ENCODE results near the gene KIFC3.
"Not testable (repeated sequence)": the region's sequence is repeated elsewhere in the genome, so short reads cannot be mapped to it uniquely, and the experiment has no call there.

The KIFC3 gene

DNA sequence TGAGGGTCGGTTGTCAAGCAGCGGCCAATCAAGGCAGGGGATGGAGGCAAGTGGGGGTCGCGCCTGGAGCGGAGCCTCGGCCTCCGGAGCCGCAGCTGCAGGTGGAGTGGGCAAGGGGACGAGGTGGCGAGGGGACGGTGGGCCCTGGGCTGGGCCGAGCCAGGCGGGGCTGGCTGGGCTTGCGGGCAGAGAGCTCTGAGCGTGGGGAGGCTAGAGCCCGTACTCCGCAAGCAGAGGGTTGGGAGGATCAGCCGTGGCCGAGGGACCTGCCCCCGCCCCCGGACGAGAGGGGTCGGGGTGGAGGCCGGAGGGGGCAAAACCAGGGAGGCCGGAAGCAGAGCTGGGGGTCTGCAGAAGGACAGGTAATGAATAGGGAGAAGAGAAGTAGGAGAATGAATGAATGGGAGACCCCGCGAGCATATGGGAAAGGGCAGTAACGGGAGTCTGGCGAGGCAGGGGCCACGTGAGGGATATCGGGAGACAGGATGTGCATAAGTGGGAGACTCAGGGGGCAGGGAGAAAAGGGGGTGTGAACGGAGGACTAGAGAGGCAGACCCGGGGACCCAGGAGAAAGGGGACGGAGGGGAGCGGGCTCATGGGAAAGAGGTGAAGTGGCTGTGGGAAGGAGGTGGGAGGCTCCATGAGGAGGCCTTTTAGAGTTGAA is 66.4 kb downstream of the KIFC3 start, which contains the start of gene KATNB1:
TSS of gene KATNB1 (plus strand) at position 16 of the 664 bp plus-strand sequence. CDS start 1,474 bp downstream, outside the sequence.
- Mint-ChIP-seq H3K9me3 (peaks cover 2% of the 10 kb centered on the region), H3K36me3 (peaks cover 3% of the 10 kb centered on the region), H3K27me3 (no peaks in the 10 kb centered on the region), H3K4me1 (peaks cover 12% of the 10 kb centered on the region), H3K4me3 (peak within 1 kb of the TSS; percentile 92), H3K27ac (peak within 1 kb of the TSS; percentile 86)
- no peak for DNase-seq (ENCODE audit: low spot score in 2 of 2)
- peak; percentile 18 for ATAC-seq (ENCODE audit: low read depth)

GRCh38 chr16:57734925-57735754 is 67.2 kb downstream of the KIFC3 start:
- Mint-ChIP-seq H3K4me3 (peak overlapping the region; percentile 92), H3K4me1 (peaks cover 12% of the 10 kb centered on the region), H3K36me3 (peaks cover 3% of the 10 kb centered on the region), H3K27ac (peak overlapping the region; percentile 86), H3K27me3 (no peaks in the 10 kb centered on the region), H3K9me3 (peaks cover 2% of the 10 kb centered on the region)
- peak; percentile 84 for ATAC-seq (ENCODE audit: low read depth)
- DNase-seq (ENCODE audit: low spot score in 2 of 2) = peak; percentile 91 to 95

GRCh38 chr16:57734308-57734924 is 67.9 kb downstream of the KIFC3 start:
- no peaks in the 10 kb centered on the region for H3K27me3 Mint-ChIP-seq
- H3K36me3 Mint-ChIP-seq = peaks cover 3% of the 10 kb centered on the region
- peaks cover 6% of the 10 kb centered on the region for H3K9me3 Mint-ChIP-seq
- peak overlapping the region; percentile 86 for H3K27ac Mint-ChIP-seq
- peak overlapping the region; percentile 92 for H3K4me3 Mint-ChIP-seq
- DNase-seq (ENCODE audit: low spot score in 2 of 2) = no peak
- H3K4me1 Mint-ChIP-seq = peaks cover 12% of the 10 kb centered on the region
- ATAC-seq (ENCODE audit: low read depth) = no peak

GRCh38 chr16:57732714-57733113 is 69.6 kb downstream of the KIFC3 start:
- peaks cover 12% of the 10 kb centered on the region for H3K9me3 Mint-ChIP-seq
- H3K4me1 Mint-ChIP-seq = peaks cover 12% of the 10 kb centered on the region
- peaks cover 5% of the 10 kb centered on the region for H3K36me3 Mint-ChIP-seq
- peaks cover 4% of the 10 kb centered on the region for H3K27me3 Mint-ChIP-seq
- no peak for ATAC-seq (ENCODE audit: low read depth)
- no peak overlapping the region for H3K27ac Mint-ChIP-seq
- no peak for DNase-seq (ENCODE audit: low spot score in 2 of 2)
- H3K4me3 Mint-ChIP-seq = no peak overlapping the region

DNA sequence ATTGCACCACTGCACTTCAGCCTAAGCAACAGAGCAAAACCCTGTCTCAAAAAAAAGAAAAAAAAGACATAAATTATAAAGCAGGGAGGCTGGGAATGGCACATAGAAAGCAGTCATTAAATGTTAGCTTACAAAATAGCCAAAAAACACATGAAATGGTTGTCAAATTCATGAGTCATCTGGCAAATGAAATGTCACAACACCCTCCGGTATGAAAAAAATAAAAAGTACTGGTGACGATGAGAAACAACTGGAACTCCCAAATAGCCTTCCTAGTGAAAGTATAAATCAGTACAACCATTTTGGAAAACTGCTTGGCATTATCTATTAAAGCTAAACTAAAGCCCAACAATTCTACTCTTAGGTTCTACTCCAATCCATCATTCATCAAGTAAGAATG is 70.3 kb downstream of the KIFC3 start:
- H3K4me1 Mint-ChIP-seq = peaks cover 12% of the 10 kb centered on the region
- no peak for DNase-seq (ENCODE audit: low spot score in 2 of 2)
- peaks cover 5% of the 10 kb centered on the region for H3K36me3 Mint-ChIP-seq
- ATAC-seq (ENCODE audit: low read depth) = no peak
- H3K27ac Mint-ChIP-seq = no peak overlapping the region
- peaks cover 12% of the 10 kb centered on the region for H3K9me3 Mint-ChIP-seq
- H3K27me3 Mint-ChIP-seq = peaks cover 4% of the 10 kb centered on the region
- no peak overlapping the region for H3K4me3 Mint-ChIP-seq

GRCh38 chr16:57730771-57731730 is 71.2 kb downstream of the KIFC3 start:
- Mint-ChIP-seq H3K4me1 (peaks cover 4% of the 10 kb centered on the region), H3K9me3 (peaks cover 12% of the 10 kb centered on the region), H3K27ac (no peak overlapping the region), H3K36me3 (peaks cover 5% of the 10 kb centered on the region), H3K4me3 (no peak overlapping the region), H3K27me3 (peaks cover 4% of the 10 kb centered on the region)
- DNase-seq (ENCODE audit: low spot score in 2 of 2) (no peak), ATAC-seq (ENCODE audit: low read depth) (no peak)

DNA sequence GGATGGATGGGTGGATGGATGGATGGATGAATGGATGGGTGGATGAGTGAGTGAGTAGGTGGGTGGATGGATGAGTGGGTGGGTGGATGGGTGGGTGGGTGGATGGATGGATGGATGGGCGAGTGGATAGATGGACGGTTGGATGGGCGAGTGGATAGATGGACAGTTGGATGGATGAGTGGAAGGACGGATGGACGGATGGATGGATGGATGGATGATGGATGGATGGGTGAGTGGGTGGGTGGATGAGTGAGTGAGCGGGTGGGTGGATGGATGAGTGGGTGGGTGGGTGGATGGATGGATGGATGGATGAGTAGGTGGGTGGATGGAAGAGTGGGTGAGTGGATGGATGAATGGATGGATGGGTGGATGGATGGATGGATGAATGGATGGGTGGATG is 72.4 kb downstream of the KIFC3 start:
- DNase-seq (ENCODE audit: low spot score in 2 of 2); ATAC-seq (ENCODE audit: low read depth); H3K27me3 Mint-ChIP-seq; H3K27ac Mint-ChIP-seq; H3K36me3 Mint-ChIP-seq; H3K4me1 Mint-ChIP-seq; H3K4me3 Mint-ChIP-seq: not testable (repeated sequence)
- peaks cover 12% of the 10 kb centered on the region for H3K9me3 Mint-ChIP-seq

DNA sequence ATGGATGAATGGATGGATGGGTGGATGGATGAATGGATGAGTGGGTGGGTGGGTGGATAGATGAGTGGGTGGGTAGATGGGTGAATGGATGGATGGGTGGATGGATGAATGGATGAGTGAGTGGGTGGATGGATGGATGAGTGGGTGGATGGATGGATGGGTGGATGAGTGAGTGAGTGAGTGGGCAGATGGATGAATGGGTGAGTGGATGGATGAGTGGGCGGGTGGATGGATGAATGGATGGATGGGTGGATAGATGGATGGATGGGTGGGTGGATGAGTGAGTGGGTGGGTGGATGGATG is 73.2 kb downstream of the KIFC3 start:
- DNase-seq (ENCODE audit: low spot score in 2 of 2) = no peak
- peaks cover 5% of the 10 kb centered on the region for H3K36me3 Mint-ChIP-seq
- H3K9me3 Mint-ChIP-seq = peaks cover 12% of the 10 kb centered on the region
- ATAC-seq (ENCODE audit: low read depth) = no peak
- peaks cover 4% of the 10 kb centered on the region for H3K27me3 Mint-ChIP-seq
- H3K4me1 Mint-ChIP-seq = peaks cover 7% of the 10 kb centered on the region
- H3K27ac Mint-ChIP-seq = no peak overlapping the region
- H3K4me3 Mint-ChIP-seq = no peak overlapping the region

DNA sequence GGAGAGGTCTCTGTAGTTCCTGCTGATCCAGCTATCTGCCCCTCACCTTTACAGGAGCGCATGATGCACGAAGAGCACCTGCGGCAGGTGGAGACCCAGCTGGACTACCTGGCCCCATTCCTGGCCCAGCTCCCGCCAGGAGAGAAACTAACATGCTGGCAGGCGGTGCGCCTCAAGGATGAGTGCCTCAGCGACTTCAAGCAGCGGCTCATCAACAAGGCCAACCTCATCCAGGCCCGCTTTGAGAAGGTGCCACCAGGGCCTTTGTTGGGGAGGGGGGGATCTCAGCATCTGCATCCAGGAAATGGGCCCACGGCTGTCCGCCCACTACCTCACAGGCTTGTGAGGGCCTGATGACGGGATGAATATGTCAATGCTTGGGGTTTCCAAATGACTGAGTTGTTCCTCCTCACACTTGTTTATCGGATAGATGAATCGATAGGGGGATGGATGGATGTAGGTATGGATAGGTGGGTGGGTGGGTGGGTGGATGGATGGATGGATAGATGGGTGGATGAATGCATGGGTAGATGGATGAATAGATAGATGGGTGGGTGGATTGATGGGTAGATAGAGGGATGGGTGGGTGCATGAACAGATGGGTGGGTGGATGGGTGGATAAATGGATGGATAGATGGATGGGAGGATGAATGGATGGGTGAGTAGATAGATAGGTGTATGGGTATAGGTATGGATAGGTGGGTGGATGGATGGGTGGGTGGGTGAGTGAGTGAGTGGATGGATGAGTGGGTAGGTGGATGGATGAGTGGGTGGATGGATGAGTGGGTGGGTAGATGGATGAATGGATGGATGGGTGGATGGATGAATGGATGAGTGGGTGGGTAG is 73.7 kb downstream of the KIFC3 start:
- ATAC-seq (ENCODE audit: low read depth) = no peak
- peaks cover 5% of the 10 kb centered on the region for H3K36me3 Mint-ChIP-seq
- no peak overlapping the region for H3K27ac Mint-ChIP-seq
- H3K9me3 Mint-ChIP-seq = peaks cover 12% of the 10 kb centered on the region
- no peak overlapping the region for H3K4me3 Mint-ChIP-seq
- peaks cover 7% of the 10 kb centered on the region for H3K4me1 Mint-ChIP-seq
- peaks cover 4% of the 10 kb centered on the region for H3K27me3 Mint-ChIP-seq
- DNase-seq (ENCODE audit: low spot score in 2 of 2) = no peak

DNA sequence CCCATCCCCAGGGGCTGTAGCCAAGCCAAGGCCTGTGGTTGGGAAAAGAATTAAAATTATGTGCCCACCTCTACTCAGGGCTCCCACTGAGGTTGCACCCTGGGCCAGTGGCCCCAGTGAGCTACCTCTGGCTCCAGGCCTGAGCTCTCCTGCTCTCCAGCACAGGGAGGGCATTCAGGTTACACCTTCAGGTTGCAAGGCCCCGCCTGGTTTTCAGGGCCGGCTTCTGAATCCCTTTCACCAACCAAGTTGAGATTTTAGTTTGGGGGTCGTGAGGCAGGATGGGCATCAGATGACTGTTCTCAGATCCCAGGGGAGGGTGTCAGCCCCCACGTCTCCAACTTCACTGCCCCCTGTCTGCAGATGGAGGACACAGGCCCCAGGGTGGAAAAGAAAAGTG is 74.7 kb downstream of the KIFC3 start:
- H3K4me1 Mint-ChIP-seq = peaks cover 7% of the 10 kb centered on the region

GRCh38 chr16:57726433-57726947 is 75.8 kb downstream of the KIFC3 start:
- H3K4me1 Mint-ChIP-seq = peaks cover 7% of the 10 kb centered on the region
- ATAC-seq (ENCODE audit: low read depth) (no peak), DNase-seq (ENCODE audit: low spot score in 2 of 2) (no peak)
- H3K27me3 Mint-ChIP-seq = peaks cover 4% of the 10 kb centered on the region
- H3K27ac Mint-ChIP-seq = no peak overlapping the region
- no peak overlapping the region for H3K4me3 Mint-ChIP-seq
- peaks cover 10% of the 10 kb centered on the region for H3K9me3 Mint-ChIP-seq
- peaks cover 2% of the 10 kb centered on the region for H3K36me3 Mint-ChIP-seq

More for the DNA sequence above, 74.7 kb downstream of the KIFC3 start:
- Mint-ChIP-seq H3K27me3 (peaks cover 4% of the 10 kb centered on the region), H3K36me3 (peaks cover 2% of the 10 kb centered on the region), H3K27ac (no peak overlapping the region), H3K4me3 (no peak overlapping the region), H3K9me3 (peaks cover 10% of the 10 kb centered on the region)
- DNase-seq (ENCODE audit: low spot score in 2 of 2) (no peak), ATAC-seq (ENCODE audit: low read depth) (no peak)

GRCh38 chr16:57725976-57726375 is 76.3 kb downstream of the KIFC3 start:
- Mint-ChIP-seq H3K36me3 (peaks cover 2% of the 10 kb centered on the region), H3K4me3 (no peak overlapping the region), H3K4me1 (peaks cover 7% of the 10 kb centered on the region), H3K9me3 (peaks cover 10% of the 10 kb centered on the region), H3K27ac (no peak overlapping the region), H3K27me3 (peaks cover 4% of the 10 kb centered on the region)
- DNase-seq (ENCODE audit: low spot score in 2 of 2) = no peak
- ATAC-seq (ENCODE audit: low read depth) = no peak
